Endothelial cell of umbilical vein (primary cell): Measurements from ENCODE around the gene CHN2. TPM values are rescaled to one million over a fixed set of nuclear protein-coding genes. Genes with fewer than 3 reads are reported as not detected.

Source experiments
- BruUV-seq: library from RNA; stranded (reverse); fragments of 400-500 nt; replicated peaks from 2 replicates; lab custom pipeline; 2021; lab: Mats Ljungman, UMichigan
- CTCF ChIA-PET: fragments of 300-600, 350-600 bp; sonication (Branson Sonifier 250); formaldehyde crosslinking; loops from one replicate; lab custom pipeline; 2021; ENCODE audit warnings: antibody characterized with exemption, inconsistent platforms; lab: Charles Lee
- POLR2A ChIA-PET: fragments of 300-600, 350-600 bp; sonication (Branson Sonifier 250); formaldehyde crosslinking; loops from one replicate; lab custom pipeline; 2021; ENCODE audit warnings: antibody characterized with exemption, inconsistent platforms; lab: Charles Lee
- DNase-seq: peaks from one replicate; pipeline ENCODE4 v3.0.0-alpha.2; 2011; ENCODE audit warnings: low read depth, low spot score
- FAIRE-seq: peaks from 2 replicates; lab custom pipeline; 2011; peaks lifted over from hg19 to GRCh38; lab: Jason Lieb, UNC
- H2AFZ ChIP-seq: 2 replicates; pipeline ENCODE4 v1.6.0; 2012; ENCODE audit warnings: low read depth, low read length, control low read depth, inconsistent platforms
- H3K27ac ChIP-seq: 2 replicates; pipeline ENCODE4 v1.5.1; 2011; ENCODE audit warnings: low read depth, mild to moderate bottlenecking, control low read depth, low read length, moderate library complexity; ENCODE audit not compliant: insufficient read depth
- H3K27me3 ChIP-seq, 2 experiments: 2 replicates each; pipeline versions ENCODE4 v1.6.0 to v1.6.1; 2011; ENCODE audit warnings: low read length in 2 of 2, mixed read lengths in 1 of 2; ENCODE audit not compliant: control insufficient read depth in 2 of 2, insufficient read depth in 2 of 2
- H3K36me3 ChIP-seq, 2 experiments: 2 replicates in 1 of 2; 3 replicates in 1 of 2; pipeline ENCODE4 v1.5.1; 2011; ENCODE audit warnings: low read length in 2 of 2, mild to moderate bottlenecking in 1 of 2, moderate library complexity in 1 of 2; ENCODE audit not compliant: control insufficient read depth in 2 of 2, insufficient read depth in 2 of 2; ENCODE audit errors: extremely low read depth in 1 of 2
- H3K4me1 ChIP-seq: 3 replicates; pipeline ENCODE4 v1.5.1; 2011; ENCODE audit warnings: mild to moderate bottlenecking, low read length; ENCODE audit not compliant: control insufficient read depth, insufficient read depth; ENCODE audit errors: extremely low read depth
- H3K4me2 ChIP-seq: 2 replicates; pipeline ENCODE4 v1.6.1; 2011; ENCODE audit warnings: low read length, control low read depth, mixed read lengths; ENCODE audit not compliant: insufficient read depth
- H3K4me3 ChIP-seq, 3 experiments: fragments of 200-600 bp in 1 of 3; sonication (generic), shearing (Covaris generic) in 1 of 3; replicated peaks in 1 of 3; 2 replicates each; pipeline ENCODE4 v1.5.1; 2011 to 2016; ENCODE audit warnings: control low read depth in 3 of 3, low read length in 3 of 3, mild to moderate bottlenecking in 2 of 3, inconsistent platforms in 1 of 3, low read depth in 1 of 3, moderate library complexity in 1 of 3; ENCODE audit not compliant: insufficient read depth in 1 of 3
- H3K79me2 ChIP-seq: 2 replicates; pipeline ENCODE4 v1.6.0; 2012; ENCODE audit warnings: low read length, inconsistent platforms; ENCODE audit not compliant: control insufficient read depth, insufficient read depth
- H3K9ac ChIP-seq: replicated peaks from 2 replicates; pipeline ENCODE3; 2011; ENCODE audit warnings: low read length, control low read depth; ENCODE audit not compliant: insufficient read depth; ENCODE audit errors: extremely low read depth
- H3K9me1 ChIP-seq: replicated peaks from 3 replicates; pipeline ENCODE4 v1.6.0; 2011; ENCODE audit warnings: mild to moderate bottlenecking, low read length; ENCODE audit not compliant: control insufficient read depth, insufficient read depth; ENCODE audit errors: extremely low read depth
- H3K9me3 ChIP-seq: replicated peaks from 2 replicates; pipeline ENCODE4 v1.5.1; 2012; ENCODE audit warnings: low read length, inconsistent platforms; ENCODE audit not compliant: control insufficient read depth, insufficient read depth
- H4K20me1 ChIP-seq: replicated peaks from 2 replicates; pipeline ENCODE3; 2011; ENCODE audit warnings: mild to moderate bottlenecking, low read length; ENCODE audit not compliant: control insufficient read depth, insufficient read depth; ENCODE audit errors: extremely low read depth
- CTCF ChIP-seq, 2 donors: IDR thresholded peaks; 1 replicate in 1 of 2; 2 replicates in 1 of 2; pipeline ENCODE4 v1.5.1; 2011; ENCODE audit warnings: low read length in 2 of 2, mild to moderate bottlenecking in 2 of 2, moderate library complexity in 2 of 2, control low read depth in 1 of 2, inconsistent platforms in 1 of 2, low read depth in 1 of 2; ENCODE audit not compliant: insufficient read depth in 1 of 2; ENCODE audit errors: extremely low read depth in 1 of 2
- EZH2 ChIP-seq: IDR thresholded peaks from 2 replicates; pipeline ENCODE4 v1.6.1; 2012; ENCODE audit warnings: borderline replicate concordance, low read depth, mild to moderate bottlenecking, moderate library complexity, low read length, inconsistent platforms; ENCODE audit not compliant: severe bottlenecking
- FOS ChIP-seq: IDR thresholded peaks from 2 replicates; pipeline ENCODE4 v1.6.1; 2011; ENCODE audit warnings: mild to moderate bottlenecking, low read length, moderate library complexity, borderline replicate concordance; ENCODE audit not compliant: insufficient read depth
- GATA2 ChIP-seq: IDR thresholded peaks from 2 replicates; pipeline ENCODE4 v1.7.0; 2011; ENCODE audit warnings: low read depth, mild to moderate bottlenecking, moderate library complexity, mixed read lengths, low read length; ENCODE audit not compliant: insufficient read length, insufficient read depth
- JUN ChIP-seq: IDR thresholded peaks from 2 replicates; pipeline ENCODE4 v1.6.1; 2011; ENCODE audit warnings: borderline replicate concordance, low read depth; ENCODE audit not compliant: insufficient read length, insufficient read depth
- MAX ChIP-seq: IDR thresholded peaks from 2 replicates; pipeline ENCODE4 v1.6.1; 2011; ENCODE audit not compliant: insufficient read depth, insufficient read length
- MYC ChIP-seq: IDR thresholded peaks from one replicate; pipeline ENCODE4 v1.6.1; 2011; ENCODE audit warnings: mild to moderate bottlenecking, low read depth, low read length
- POLR2A ChIP-seq: IDR thresholded peaks from 2 replicates; pipeline ENCODE4 v1.6.1; 2012; ENCODE audit warnings: low read depth, mild to moderate bottlenecking, control low read depth, low read length
- POLR2AphosphoS5 ChIP-seq: IDR thresholded peaks from 2 replicates; pipeline ENCODE4 v1.6.1; 2012; ENCODE audit warnings: low read depth, mild to moderate bottlenecking, control low read depth, low read length, moderate library complexity; ENCODE audit not compliant: insufficient read depth
- dilution Hi-C: fragments of 300-500 bp; cut with MboI; formaldehyde crosslinking; loops from one replicate; pipeline ENCODE4 v1.15.0; 2019; ENCODE audit warnings: low sequenced_read_pairs; ENCODE audit not compliant: extremely low pct_ligation_motif_present
- intact Hi-C: fragments of 100-400 bp; cut with micrococcal nuclease; formaldehyde crosslinking; loops from one replicate; pipeline ENCODE4 v1.10.0; 2022
- polyA plus RNA-seq, 4 experiments: library from polyadenylated mRNA; depleted of rRNA in 3 of 4; stranded (reverse) in 3 of 4; unstranded in 1 of 4; fragments of >200 nt; gene quantifications; 2 replicates each; pipeline versions ENCODE4 v1.2.1 to v1.2.3, GENCODE V29; 2011 to 2012; ENCODE audit warnings: missing spikeins in 1 of 4
- total RNA-seq: library from RNA; stranded (reverse); gene quantifications from 2 replicates; pipeline ENCODE4 v1.2.3, GENCODE V29; 2021

The CHN2 gene
- total and polyA plus RNA-seq, 2 donors (not counting 3 experiments of a cell fraction or from before 2014, with no cell fraction given): 1.4 to 5.0 TPM

GRCh38 chr7:29421010-29421956 is 226.7 kb downstream of the CHN2 start:
- no peaks in the 10 kb centered on the region for H3K9me3 ChIP-seq
- intact Hi-C loops (no loop called here), dilution Hi-C loops (no loop called here)
- BruUV-seq: no TSS peak
- no peak overlapping the region for H3K27ac ChIP-seq
- no peaks in the 10 kb centered on the region for H4K20me1 ChIP-seq
- no peaks in the 10 kb centered on the region for H3K79me2 ChIP-seq
- no peak for FAIRE-seq
- H3K4me2 ChIP-seq: no peak overlapping the region
- no peaks in the 10 kb centered on the region for H3K27me3 ChIP-seq
- H3K4me1 ChIP-seq: no peaks in the 10 kb centered on the region
- no peaks in the 10 kb centered on the region for H3K9me1 ChIP-seq
- H3K4me3 ChIP-seq: no peak overlapping the region
- no peak for DNase-seq
- no peak overlapping the region for H3K9ac ChIP-seq
- no peaks in the 10 kb centered on the region for H3K36me3 ChIP-seq
- ChIA-PET CTCF (interaction anchor here (1.0 kb wide), 1 partner anchor 13 kb away, joined by 5 read pairs; no protein-coding TSS in a partner anchor), POLR2A (no interaction called here)
- TF ChIP-seq JUN: no peak
- TF ChIP-seq MYC: no peak
- no peak for TF ChIP-seq POLR2AphosphoS5
- TF ChIP-seq POLR2A: no peak
- TF ChIP-seq EZH2: no peak
- TF ChIP-seq MAX: no peak
- TF ChIP-seq GATA2: no peak
- TF ChIP-seq CTCF (IDR thresholded peaks at IDR 0.05; ENCODE audit: extremely low read depth in 1 of 2, insufficient read depth in 1 of 2, low read depth in 1 of 2, low read length in 2 of 2): no peak
- TF ChIP-seq FOS: no peak
- no peak overlapping the region for H2AFZ ChIP-seq
